GM12891 (cell line): ENCODE results near the gene VPS11.

Experiments used
- PAX5 ChIP-seq: IDR thresholded peaks from 2 replicates; pipeline ENCODE4 v1.6.1; 2011; ENCODE audit warnings: low read length, moderate library complexity, mild to moderate bottlenecking; ENCODE audit not compliant: insufficient read depth, severe bottlenecking
- POLR2A ChIP-seq: IDR thresholded peaks from 2 replicates; pipeline ENCODE4 v1.6.1; 2011; ENCODE audit warnings: low read depth, low read length, control low read depth
- POLR2AphosphoS5 ChIP-seq: IDR thresholded peaks from 2 replicates; pipeline ENCODE4 v1.6.1; 2011; ENCODE audit warnings: low read depth, low read length, control low read depth
- SPI1 ChIP-seq: IDR thresholded peaks from 2 replicates; pipeline ENCODE4 v1.6.1; 2011; ENCODE audit warnings: low read depth, low read length, control low read depth
- TAF1 ChIP-seq: IDR thresholded peaks from 2 replicates; pipeline ENCODE4 v1.6.1; 2011; ENCODE audit warnings: low read depth, low read length, control low read depth

GRCh38 chr11:119117004-119117706 lies 49.5 kb downstream of the VPS11 start:
- TF ChIP-seq TAF1: no peak
- no peak for TF ChIP-seq POLR2A
- no peak for TF ChIP-seq POLR2AphosphoS5
- TF ChIP-seq PAX5: no peak
- no peak for TF ChIP-seq SPI1
